ENCODE measurements around the gene INTS6L. TPM values are rescaled to one million over a fixed set of nuclear protein-coding genes. Genes with fewer than 3 reads are reported as not detected.
"Not testable (repeated sequence)": the region's sequence is repeated elsewhere in the genome, so short reads cannot be mapped to it uniquely, and the experiment has no call there.

The INTS6L gene
- total and polyA plus RNA-seq, 8 donors, result 1.0 to 9.9 (median 2.0) TPM

- ATAC-seq (no peak), FAIRE-seq (no peak), DNase-seq (no peak)
- 59 to 63% methylated on average over 6 of the region's 6 CpGs for WGBS, 2 donors
- Histone ChIP-seq H3K27me3 (peaks cover 0 to 9% (median 0%) of the 10 kb centered on the region in 4 donors), H3K4me3 (no peak overlapping the region), H3K36me3 (no peaks in the 10 kb centered on the region), H3K4me1 (no peaks in the 10 kb centered on the region), H3K27ac (no peak overlapping the region), H3K9me3 (no peaks in the 10 kb centered on the region)
- intact Hi-C loops (cut with DNase I), result no loop called here
- TF ChIP-seq CTCF (IDR thresholded peaks at IDR 0.05), result no peak
These were observed 85.4 kb downstream of the INTS6L start for GRCh38 chrX:135605906-135606305.

- H3K27me3 ChIP-seq; DNase-seq; intact Hi-C loops (cut with DNase I); H3K36me3 ChIP-seq; H3K9me3 ChIP-seq; H3K27ac ChIP-seq; H3K4me1 ChIP-seq; FAIRE-seq; H3K4me3 ChIP-seq; ATAC-seq: not testable (repeated sequence)
- WGBS, 2 donors, result 57 to 68% methylated on average over 5 of the region's 7 CpGs
These were observed 104.1 kb downstream of the INTS6L start for GRCh38 chrX:135624408-135625204.

- FAIRE-seq, result no peak
- TF ChIP-seq CTCF (IDR thresholded peaks at IDR 0.05), result no peak
- no peak overlapping the region for H3K4me3 ChIP-seq
- 75 to 80% methylated on average over 6 of the region's 6 CpGs for WGBS, 2 donors
- ATAC-seq, result no peak
- H3K4me1 ChIP-seq, result no peaks in the 10 kb centered on the region
- DNase-seq, result no peak
- peaks cover 0 to 8% (median 1%) of the 10 kb centered on the region in 4 donors for H3K27me3 ChIP-seq
- no peak overlapping the region for H3K27ac ChIP-seq
- no peaks in the 10 kb centered on the region for H3K36me3 ChIP-seq
- intact Hi-C loops (cut with DNase I), result no loop called here
- H3K9me3 ChIP-seq, result no peaks in the 10 kb centered on the region
These were observed 105.5 kb downstream of the INTS6L start for GRCh38 chrX:135625995-135626394.

GRCh38 chrX:135629342-135629741 lies 108.9 kb downstream of the INTS6L start:
- no peak for FAIRE-seq
- intact Hi-C loops (cut with DNase I), result no loop called here
- H3K27me3 ChIP-seq, result no peaks in the 10 kb centered on the region
- WGBS, 2 donors, result 48 to 53% methylated on average over 3 of the region's 3 CpGs
- H3K9me3 ChIP-seq, result no peaks in the 10 kb centered on the region
- no peak overlapping the region for H3K27ac ChIP-seq
- no peaks in the 10 kb centered on the region for H3K4me1 ChIP-seq
- ATAC-seq, result no peak
- H3K4me3 ChIP-seq, result no peak overlapping the region
- TF ChIP-seq CTCF (IDR thresholded peaks at IDR 0.05), result no peak
- H3K36me3 ChIP-seq, result no peaks in the 10 kb centered on the region
- no peak for DNase-seq

Other genes with a start within 250 kb of the INTS6L start
- not detected for gene ETDC, start 211.2 kb upstream of the INTS6L start, total RNA-seq
- gene ETDC, start 211.2 kb upstream of the INTS6L start, polyA plus RNA-seq, result not detected
- gene ZNF75D, start 176.6 kb upstream of the INTS6L start, total RNA-seq, result 1 to 10 TPM; 4.4 to 6.4 (median 4.7) TPM
- 10 to 100 TPM in 1 of 2 donors, 1 to 10 TPM in 1; 8.1 to 10.3 TPM for gene ZNF75D, start 176.6 kb upstream of the INTS6L start, polyA plus RNA-seq
- gene ZNF449, start 175.9 kb upstream of the INTS6L start, total RNA-seq, result 1 to 10 TPM; 2.4 to 5.7 (median 3.5) TPM
- gene ZNF449, start 175.9 kb upstream of the INTS6L start, polyA plus RNA-seq, result 1 to 10 TPM; 3.1 to 9.6 TPM
- gene SMIM10L2A, start 98.7 kb upstream of the INTS6L start, total RNA-seq, result 1 to 10 TPM; 1.3 to 2.3 (median 1.6) TPM
- gene SMIM10L2A, start 98.7 kb upstream of the INTS6L start, polyA plus RNA-seq, result 1 to 10 TPM; 1.3 to 1.6 TPM
- not detected for gene CT45A1, start 193.0 kb downstream of the INTS6L start, total RNA-seq
- not detected for gene CT45A1, start 193.0 kb downstream of the INTS6L start, polyA plus RNA-seq
- gene CT45A3, start 247.5 kb downstream of the INTS6L start, total RNA-seq, result not detected
- gene CT45A3, start 247.5 kb downstream of the INTS6L start, polyA plus RNA-seq, result not detected

Measured in pancreas (tissue), 10 donors.